HUES64 (cell line): ENCODE data around the gene ELAVL1.

Source experiments
- H3K27ac ChIP-seq: 2 replicates; pipeline ENCODE4 v1.7.0; 2013; ENCODE audit warnings: low read depth, low read length, inconsistent platforms
- H3K27me3 ChIP-seq: 2 replicates; pipeline ENCODE4 v1.6.1; 2013; ENCODE audit warnings: mild to moderate bottlenecking, low read length; ENCODE audit not compliant: insufficient read depth
- H3K36me3 ChIP-seq: 2 replicates; pipeline ENCODE4 v1.6.1; 2013; ENCODE audit warnings: mild to moderate bottlenecking, low read length; ENCODE audit not compliant: insufficient read depth
- H3K4me1 ChIP-seq: 2 replicates; pipeline ENCODE4 v1.6.1; 2013; ENCODE audit warnings: mild to moderate bottlenecking, low read length, moderate library complexity; ENCODE audit not compliant: insufficient read depth
- H3K4me3 ChIP-seq: 2 replicates; pipeline ENCODE4 v1.5.1; 2013; ENCODE audit warnings: mild to moderate bottlenecking, low read length, moderate library complexity
- H3K9ac ChIP-seq: 2 replicates; pipeline ENCODE4 v1.6.1; 2013; ENCODE audit warnings: mild to moderate bottlenecking, low read depth, low read length
- H3K9me3 ChIP-seq: 2 replicates; pipeline ENCODE4 v1.6.1; 2013; ENCODE audit warnings: low read depth, low read length; ENCODE audit not compliant: insufficient read depth
- WGBS: fragments of 150-250, 120-280 bp; methylation state at CpG from one replicate; pipeline ENCODE4 v1.1.7; 2013; ENCODE audit warnings: missing lambda C conversion rate; 5-methylcytosine and 5-hydroxymethylcytosine counted together

Gene ELAVL1

GRCh38 chr19:7944177-7944761, 61.2 kb downstream of the ELAVL1 start:
- Histone ChIP-seq H3K4me3 (peak overlapping the region; percentile 97), H3K36me3 (peaks cover 27% of the 10 kb centered on the region), H3K27ac (peak overlapping the region; percentile 95), H3K27me3 (no peaks in the 10 kb centered on the region), H3K9ac (peak overlapping the region; percentile 91), H3K4me1 (no peaks in the 10 kb centered on the region), H3K9me3 (0 out of 2 replicates have a peak, but pooled peaks cover 2% of the 10 kb centered on the region)
- WGBS, result 32% methylated on average over 18 of the region's 18 CpGs

GRCh38 chr19:7943444-7944176, 61.8 kb downstream of the ELAVL1 start, which contains the start of gene TIMM44:
Gene TIMM44, minus strand, starts transcription at chr19:7943666. Its CDS starts 15 bp downstream, at chr19:7943651.
- H3K27ac ChIP-seq, result peak within 1 kb of the TSS; percentile 98
- H3K36me3 ChIP-seq, result peaks cover 33% of the 10 kb centered on the region
- H3K4me3 ChIP-seq, result peak within 1 kb of the TSS; percentile 97
- H3K4me1 ChIP-seq, result no peaks in the 10 kb centered on the region
- no peaks in the 10 kb centered on the region for H3K27me3 ChIP-seq
- peak within 1 kb of the TSS; percentile 99 for H3K9ac ChIP-seq
- under 1% methylated on average over 56 of the region's 56 CpGs for WGBS
- H3K9me3 ChIP-seq, result 0 out of 2 replicates have a peak, but pooled peaks cover 2% of the 10 kb centered on the region

- peak overlapping the region; percentile 98 for H3K27ac ChIP-seq
- WGBS, result 9% methylated on average over 33 of the region's 33 CpGs
- no peaks in the 10 kb centered on the region for H3K27me3 ChIP-seq
- H3K4me1 ChIP-seq, result no peaks in the 10 kb centered on the region
- H3K9me3 ChIP-seq, result 0 out of 2 replicates have a peak, but pooled peaks cover 2% of the 10 kb centered on the region
- H3K36me3 ChIP-seq, result peaks cover 37% of the 10 kb centered on the region
- peak overlapping the region; percentile 99 for H3K9ac ChIP-seq
- peak overlapping the region; percentile 97 for H3K4me3 ChIP-seq
These were observed 62.4 kb downstream of the ELAVL1 start for GRCh38 chr19:7942981-7943443.

- Histone ChIP-seq H3K36me3 (peaks cover 44% of the 10 kb centered on the region), H3K9ac (no peak overlapping the region)
These were observed 63.4 kb downstream of the ELAVL1 start for GRCh38 chr19:7941895-7942596.

GRCh38 chr19:7940841-7941240, 64.6 kb downstream of the ELAVL1 start:
- H3K36me3 ChIP-seq, result peaks cover 56% of the 10 kb centered on the region
- no peaks in the 10 kb centered on the region for H3K27me3 ChIP-seq
- no peak overlapping the region for H3K4me3 ChIP-seq
- H3K9me3 ChIP-seq, result no peaks in the 10 kb centered on the region
- no peaks in the 10 kb centered on the region for H3K4me1 ChIP-seq
- H3K9ac ChIP-seq, result no peak overlapping the region
- H3K27ac ChIP-seq, result no peak overlapping the region
- 95% methylated on average over 13 of the region's 13 CpGs for WGBS

More at GRCh38 chr19:7941895-7942596, 63.4 kb downstream of the ELAVL1 start:
- Histone ChIP-seq H3K4me1 (no peaks in the 10 kb centered on the region), H3K27ac (no peak overlapping the region), H3K4me3 (peak overlapping the region; percentile 97), H3K27me3 (no peaks in the 10 kb centered on the region), H3K9me3 (no peaks in the 10 kb centered on the region)
- 94% methylated on average over 19 of the region's 19 CpGs for WGBS

GRCh38 chr19:7934766-7935165, 70.7 kb downstream of the ELAVL1 start:
- Histone ChIP-seq H3K4me1 (no peaks in the 10 kb centered on the region), H3K9me3 (no peaks in the 10 kb centered on the region), H3K27me3 (no peaks in the 10 kb centered on the region), H3K36me3 (peaks cover 95% of the 10 kb centered on the region), H3K4me3 (no peak overlapping the region), H3K27ac (no peak overlapping the region), H3K9ac (no peak overlapping the region)
- 96% methylated on average over 21 of the region's 21 CpGs for WGBS

- 95% methylated on average over 55 of the region's 55 CpGs for WGBS
- H3K9me3 ChIP-seq, result no peaks in the 10 kb centered on the region
- H3K9ac ChIP-seq, result no peak overlapping the region
- H3K36me3 ChIP-seq, result peaks cover 91% of the 10 kb centered on the region
- H3K4me1 ChIP-seq, result no peaks in the 10 kb centered on the region
- no peaks in the 10 kb centered on the region for H3K27me3 ChIP-seq
- no peak overlapping the region for H3K4me3 ChIP-seq
- no peak overlapping the region for H3K27ac ChIP-seq
These were observed 71.4 kb downstream of the ELAVL1 start for GRCh38 chr19:7933828-7934725.

- H3K4me1 ChIP-seq, result no peaks in the 10 kb centered on the region
- no peak overlapping the region for H3K9ac ChIP-seq
- no peak overlapping the region for H3K4me3 ChIP-seq
- H3K27ac ChIP-seq, result no peak overlapping the region
- H3K9me3 ChIP-seq, result no peaks in the 10 kb centered on the region
- H3K27me3 ChIP-seq, result no peaks in the 10 kb centered on the region
- peaks cover 85% of the 10 kb centered on the region for H3K36me3 ChIP-seq
- 88% methylated on average over 14 of the region's 14 CpGs for WGBS
These were observed 72.0 kb downstream of the ELAVL1 start for GRCh38 chr19:7933411-7933810.

- H3K27me3 ChIP-seq, result no peaks in the 10 kb centered on the region
- no peaks in the 10 kb centered on the region for H3K4me1 ChIP-seq
- H3K27ac ChIP-seq, result no peak overlapping the region
- no peak overlapping the region for H3K4me3 ChIP-seq
- H3K9ac ChIP-seq, result no peak overlapping the region
- H3K36me3 ChIP-seq, result peaks cover 80% of the 10 kb centered on the region
- 96% methylated on average over 10 of the region's 10 CpGs for WGBS
- H3K9me3 ChIP-seq, result no peaks in the 10 kb centered on the region
These were observed 72.5 kb downstream of the ELAVL1 start for GRCh38 chr19:7932930-7933300.

- WGBS, result 95% methylated on average over 30 of the region's 32 CpGs
These were observed 73.0 kb downstream of the ELAVL1 start for GRCh38 chr19:7932276-7932929.

More at GRCh38 chr19:7932276-7932929, 73.0 kb downstream of the ELAVL1 start:
- Histone ChIP-seq H3K4me3 (no peak overlapping the region), H3K9ac (no peak overlapping the region), H3K27ac (no peak overlapping the region), H3K9me3 (no peaks in the 10 kb centered on the region), H3K36me3 (peaks cover 75% of the 10 kb centered on the region), H3K4me1 (no peaks in the 10 kb centered on the region), H3K27me3 (no peaks in the 10 kb centered on the region)
